HCT116 (cell line): ENCODE data around the gene RBMS1. TPM values are rescaled to one million over a fixed set of nuclear protein-coding genes. Genes with fewer than 3 reads are reported as not detected.

Source experiments
- ATAC-seq: fragments of 200-7000 bp; cut with Tn5 transposase; 2 replicates; pipeline ENCODE4 v1.9.1; 2020; ENCODE audit warnings: mild to moderate bottlenecking, moderate library complexity
- BruUV-seq: library from RNA; stranded (reverse); fragments of 400-500 nt; replicated peaks from 2 replicates; lab custom pipeline; 2021; lab: Mats Ljungman, UMichigan
- CTCF ChIA-PET: fragments of 300-600 bp; sonication (Branson Sonifier 250); formaldehyde crosslinking; loops from one replicate; lab custom pipeline; 2021; ENCODE audit warnings: antibody characterized with exemption; lab: Charles Lee
- POLR2A ChIA-PET: fragments of 300-600, 350-600 bp; sonication (Branson Sonifier 250); formaldehyde crosslinking; loops from one replicate; lab custom pipeline; 2021; ENCODE audit warnings: antibody characterized with exemption; lab: Charles Lee
- RAD21 ChIA-PET, 2 experiments: fragments of 300-600 bp; sonication (Branson Sonifier 250); formaldehyde crosslinking; loops; one replicate each; lab custom pipeline; 2023; ENCODE audit warnings: low total read pairs in 2 of 2; ENCODE audit not compliant: uncharacterized antibody in 2 of 2, unreplicated experiment in 2 of 2, low non-redundant PET in 1 of 2; lab: Charles Lee
- DNase-seq: peaks from one replicate; pipeline ENCODE4 v3.0.0-alpha.2; 2010; ENCODE audit warnings: low read depth, low spot score
- H2AFZ ChIP-seq: fragments of 200-600 bp; shearing (Covaris generic), sonication (generic); 2 replicates; pipeline ENCODE4 v1.6.1; 2017; ENCODE audit warnings: low read depth, mixed run types, mixed read lengths, antibody characterized with exemption, low read length; ENCODE audit not compliant: poor library complexity, severe bottlenecking
- H3K27ac ChIP-seq: 2 replicates; pipeline ENCODE4 v1.5.1; 2012; ENCODE audit warnings: low read depth, low read length
- H3K27me3 ChIP-seq: fragments of 200-600 bp; sonication (generic); 2 replicates; pipeline ENCODE4 v1.6.1; 2016; ENCODE audit warnings: mixed run types, low read length, mixed read lengths; ENCODE audit not compliant: insufficient read depth
- H3K36me3 ChIP-seq, 2 experiments: fragments of 200-500 bp in 1 of 2; fragments of 200-600 bp in 1 of 2; sonication (Bioruptor generic) in 1 of 2; sonication (generic) in 1 of 2; 2 replicates each; pipeline versions ENCODE4 v1.5.1 to v1.6.1; 2014 to 2016; ENCODE audit warnings: low read length in 2 of 2, inconsistent platforms in 1 of 2, mixed read lengths in 1 of 2, mixed run types in 1 of 2; ENCODE audit not compliant: insufficient read depth in 2 of 2, control insufficient read depth in 1 of 2
- H3K4me1 ChIP-seq, 2 experiments: fragments of 200-600 bp in 1 of 2; sonication (generic) in 1 of 2; 2 replicates each; pipeline versions ENCODE4 v1.5.1 to v1.6.1; 2012 to 2017; ENCODE audit warnings: low read length in 2 of 2, inconsistent platforms in 1 of 2, mild to moderate bottlenecking in 1 of 2, mixed read lengths in 1 of 2, mixed run types in 1 of 2, moderate library complexity in 1 of 2; ENCODE audit not compliant: insufficient read depth in 2 of 2, control insufficient read depth in 1 of 2
- H3K4me2 ChIP-seq: fragments of 200-600 bp; sonication (generic); 2 replicates; pipeline ENCODE4 v1.6.1; 2017; ENCODE audit warnings: mixed run types, low read length, mixed read lengths
- H3K4me3 ChIP-seq, 2 experiments: fragments of 200-600 bp in 1 of 2; sonication (generic) in 1 of 2; replicated peaks in 1 of 2; 2 replicates each; pipeline ENCODE4 v1.5.1; 2011 to 2016; ENCODE audit warnings: low read length in 2 of 2, control low read depth in 1 of 2, low read depth in 1 of 2, mild to moderate bottlenecking in 1 of 2, mixed read lengths in 1 of 2, mixed run types in 1 of 2
- H3K79me2 ChIP-seq: fragments of 200-600 bp; sonication (generic); 2 replicates; pipeline ENCODE4 v1.6.1; 2017; ENCODE audit warnings: mild to moderate bottlenecking, mixed run types, low read length, moderate library complexity, mixed read lengths; ENCODE audit not compliant: insufficient read depth
- H3K9ac ChIP-seq: fragments of 200-600 bp; sonication (generic); 2 replicates; pipeline ENCODE4 v1.6.1; 2016; ENCODE audit warnings: low read length, mixed read lengths
- H3K9me2 ChIP-seq: fragments of 200-600 bp; sonication (generic), shearing (Covaris generic); 2 replicates; pipeline ENCODE4 v1.6.1; 2017; ENCODE audit warnings: mixed run types, mild to moderate bottlenecking, moderate library complexity; ENCODE audit not compliant: insufficient read depth
- H3K9me3 ChIP-seq, 2 experiments: fragments of 200-500 bp in 1 of 2; fragments of 200-600 bp in 1 of 2; sonication (Bioruptor generic) in 1 of 2; sonication (generic) in 1 of 2; 2 replicates each; pipeline ENCODE4 v1.6.1; 2014 to 2017; ENCODE audit warnings: low read length in 2 of 2, mixed read lengths in 2 of 2, inconsistent platforms in 1 of 2, low read depth in 1 of 2, mild to moderate bottlenecking in 1 of 2, mixed run types in 1 of 2, moderate library complexity in 1 of 2; ENCODE audit not compliant: control insufficient read depth in 1 of 2, insufficient read depth in 1 of 2
- H4K20me1 ChIP-seq: fragments of 200-600 bp; sonication (generic), shearing (Covaris generic); 2 replicates; pipeline ENCODE4 v1.6.1; 2017; ENCODE audit warnings: mixed run types, mild to moderate bottlenecking, moderate library complexity; ENCODE audit not compliant: insufficient read depth
- CBX3 ChIP-seq: IDR thresholded peaks from 2 replicates; pipeline ENCODE4 v1.6.1; 2012; ENCODE audit warnings: low read depth
- FOSL1 ChIP-seq: IDR thresholded peaks from 2 replicates; pipeline ENCODE4 v1.6.1; 2012; ENCODE audit warnings: low read depth
- TCF7L2 ChIP-seq: IDR thresholded peaks from 2 replicates; pipeline ENCODE4 v1.7.0; 2011; ENCODE audit warnings: borderline replicate concordance, inconsistent platforms; ENCODE audit not compliant: insufficient read depth, insufficient read length; ENCODE audit errors: extremely low read depth
- YY1 ChIP-seq: IDR thresholded peaks from 2 replicates; pipeline ENCODE4 v1.6.1; 2011; ENCODE audit warnings: low read length, low read depth, moderate library complexity, mild to moderate bottlenecking; ENCODE audit not compliant: insufficient replicate concordance; ENCODE audit errors: extremely low read depth
- ZBTB33 ChIP-seq: IDR thresholded peaks from 2 replicates; pipeline ENCODE4 v1.6.1; 2011; ENCODE audit warnings: mild to moderate bottlenecking, low read length, moderate library complexity; ENCODE audit not compliant: insufficient replicate concordance; ENCODE audit errors: extremely low read depth
- intact Hi-C: fragments of 100-400 bp; cut with micrococcal nuclease; formaldehyde crosslinking; loops from 2 replicates; pipeline ENCODE4 v1.10.0; 2022
- total RNA-seq: library from RNA; stranded (reverse); gene quantifications from one replicate; pipeline ENCODE4 v1.2.1, GENCODE V29; 2021; ENCODE audit not compliant: unreplicated experiment

Gene RBMS1
- total RNA-seq, 1 experiment from 2014 or later = 17.6 TPM

GRCh38 chr2:160490733-160491685, 2.6 kb downstream of the RBMS1 start:
- Histone ChIP-seq H3K9me2 (no peaks in the 10 kb centered on the region), H3K9ac (no peak overlapping the region), H3K27me3 (no peaks in the 10 kb centered on the region), H3K79me2 (no peaks in the 10 kb centered on the region; the same call in 1 of the 2 replicates), H3K27ac (no peak overlapping the region), H3K4me3 (no peak overlapping the region), H3K36me3 (no peaks in the 10 kb centered on the region), H2AFZ (no peak overlapping the region), H3K4me1 (peaks cover 2 to 15% of the 10 kb centered on the region in 2 experiments; a peak in 3 of 4 replicates), H4K20me1 (no peaks in the 10 kb centered on the region), H3K4me2 (no peak overlapping the region), H3K9me3 (no peaks in the 10 kb centered on the region)
- ChIA-PET RAD21 (no interaction called here), CTCF (no interaction called here), POLR2A (no interaction called here)
- BruUV-seq = no TSS peak
- intact Hi-C loops = no loop called here
- DNase-seq (no peak), ATAC-seq (no peak)
- TF ChIP-seq CBX3 (no peak), FOSL1 (no peak), YY1 (no peak), TCF7L2 (no peak), ZBTB33 (no peak)
